GM12878 (cell line): ENCODE results near the gene ZNF436. TPM values are rescaled to one million over a fixed set of nuclear protein-coding genes. Genes with fewer than 3 reads are reported as not detected.

Experiments used
- ATAC-seq: fragments of 200-7000 bp; cut with Tn5 transposase; 3 replicates; pipeline ENCODE4 v1.9.1; 2020; ENCODE audit warnings: mild to moderate bottlenecking, moderate library complexity
- BruUV-seq: library from RNA; stranded (reverse); fragments of 400-500 nt; replicated peaks from 2 replicates; lab custom pipeline; 2021; lab: Mats Ljungman, UMichigan
- CTCF ChIA-PET: fragments of 300-600 bp; sonication (Branson Sonifier 250); formaldehyde crosslinking; extraction: SDS; loops from one replicate; lab custom pipeline; 2021; ENCODE audit warnings: inconsistent platforms; lab: Yijun Ruan, JAX
- POLR2A ChIA-PET: fragments of 350-600 bp; formaldehyde crosslinking; extraction: SDS; loops from one replicate; lab custom pipeline; 2021; ENCODE audit warnings: inconsistent platforms; lab: Charles Lee
- RAD21 ChIA-PET: fragments of 300-600 bp; sonication (Branson Sonifier 250); formaldehyde crosslinking; loops from one replicate; lab custom pipeline; 2023; ENCODE audit warnings: antibody characterized with exemption; ENCODE audit not compliant: unreplicated experiment; lab: Charles Lee
- SMC1A ChIA-PET: fragments of 300-600 bp; sonication (Branson Sonifier 250); formaldehyde crosslinking; loops from one replicate; lab custom pipeline; 2023; ENCODE audit not compliant: unreplicated experiment, uncharacterized antibody; lab: Charles Lee
- DNase-seq: peaks from one replicate; pipeline ENCODE4 v3.0.0-alpha.2; 2011; ENCODE audit warnings: low read depth, low spot score
- FAIRE-seq: peaks from 3 replicates; lab custom pipeline; 2011; peaks lifted over from hg19 to GRCh38; lab: Jason Lieb, UNC
- H2AFZ ChIP-seq: 2 replicates; pipeline ENCODE4 v1.6.0; 2011; ENCODE audit warnings: low read depth, low read length, control low read depth; ENCODE audit not compliant: control insufficient read depth
- H3K27ac ChIP-seq: 2 replicates; pipeline ENCODE4 v1.5.1; 2011; ENCODE audit warnings: control low read depth; ENCODE audit not compliant: control insufficient read depth, insufficient read depth
- H3K27me3 ChIP-seq, 2 experiments: replicated peaks in 1 of 2; 2 replicates each; pipeline versions ENCODE4 v1.6.0 to v1.6.1; 2011; ENCODE audit warnings: low read length in 1 of 2; ENCODE audit not compliant: control insufficient read depth in 2 of 2, insufficient read depth in 2 of 2
- H3K36me3 ChIP-seq, 2 experiments: 2 replicates each; pipeline ENCODE4 v1.5.1; 2011; ENCODE audit warnings: low read length in 1 of 2; ENCODE audit not compliant: control insufficient read depth in 2 of 2, insufficient read depth in 2 of 2
- H3K4me1 ChIP-seq: 2 replicates; pipeline ENCODE4 v1.6.1; 2011; ENCODE audit warnings: mild to moderate bottlenecking, low read length, moderate library complexity, mixed read lengths; ENCODE audit not compliant: control insufficient read depth, insufficient read depth
- H3K4me2 ChIP-seq: 2 replicates; pipeline ENCODE4 v1.6.0; 2011; ENCODE audit warnings: control low read depth; ENCODE audit not compliant: control insufficient read depth, insufficient read depth
- H3K4me3 ChIP-seq: fragments of 200-600 bp; sonication (generic); 2 replicates; pipeline ENCODE4 v1.5.1; 2016
- H3K79me2 ChIP-seq: 2 replicates; pipeline ENCODE4 v1.6.0; 2011; ENCODE audit warnings: low read length; ENCODE audit not compliant: control insufficient read depth, insufficient read depth
- H3K9ac ChIP-seq: 2 replicates; pipeline ENCODE4 v1.8.0; 2011; ENCODE audit warnings: low read length, control low read depth, mixed read lengths; ENCODE audit not compliant: control insufficient read depth, insufficient read depth
- H3K9me3 ChIP-seq: replicated peaks from 3 replicates; pipeline ENCODE4 v1.5.1; 2011; ENCODE audit warnings: mild to moderate bottlenecking, low read length; ENCODE audit not compliant: control insufficient read depth, insufficient read depth
- H4K20me1 ChIP-seq: 2 replicates; pipeline ENCODE4 v1.6.0; 2011; ENCODE audit not compliant: control insufficient read depth, insufficient read depth
- EZH2 ChIP-seq: IDR thresholded peaks from 2 replicates; pipeline ENCODE4 v1.6.1; 2012; ENCODE audit warnings: low read depth, mild to moderate bottlenecking, control low read depth, inconsistent platforms, low read length, borderline replicate concordance; ENCODE audit not compliant: control insufficient read depth
- IRF4 ChIP-seq: IDR thresholded peaks from 2 replicates; pipeline ENCODE4 v1.6.1; 2011; ENCODE audit warnings: low read depth, low read length
- KLF5 ChIP-seq: fragments of 450-650 bp; IDR thresholded peaks from 2 replicates; pipeline ENCODE4 v1.6.1; 2014; ENCODE audit warnings: mild to moderate bottlenecking; ENCODE audit not compliant: partially characterized antibody
- MAX ChIP-seq: IDR thresholded peaks from 2 replicates; pipeline ENCODE4 v1.6.1; 2012; ENCODE audit warnings: low read depth, low read length, improper control_type of control experiment
- MTA2 ChIP-seq: fragments of 450-650 bp; IDR thresholded peaks from 2 replicates; pipeline ENCODE4 v1.6.1; 2016; ENCODE audit warnings: low read depth, mild to moderate bottlenecking, moderate library complexity
- NFYB ChIP-seq: IDR thresholded peaks from 2 replicates; pipeline ENCODE4 v1.6.1; 2011; ENCODE audit warnings: low read depth, mild to moderate bottlenecking, low read length, improper control_type of control experiment, moderate library complexity; ENCODE audit not compliant: insufficient read depth
- NR2C1 ChIP-seq: fragments of 450-650 bp; IDR thresholded peaks from 2 replicates; pipeline ENCODE4 v1.6.1; 2017; ENCODE audit warnings: antibody characterized with exemption, mild to moderate bottlenecking, moderate library complexity
- SREBF2 ChIP-seq: IDR thresholded peaks from 2 replicates; pipeline ENCODE4 v1.6.1; 2012; ENCODE audit warnings: mild to moderate bottlenecking, low read length
- SUZ12 ChIP-seq: fragments of 200-600 bp; sonication (generic); IDR thresholded peaks from one replicate; pipeline ENCODE4 v1.6.1; 2018; ENCODE audit warnings: antibody characterized with exemption, mild to moderate bottlenecking; ENCODE audit not compliant: unreplicated experiment
- WGBS: methylation state at CpG from one replicate; pipeline ENCODE4 v1.1.6; 2016; ENCODE audit warnings: low lambda C conversion rate; ENCODE audit not compliant: insufficient replicate concordance, insufficient coverage; ENCODE audit errors: missing lambda C conversion rate; 5-methylcytosine and 5-hydroxymethylcytosine counted together
- in situ Hi-C: fragments of 300-500 bp; cut with MboI; formaldehyde crosslinking; loops from 9 replicates; pipeline ENCODE4 v1.14.3; 2018; ENCODE audit warnings: mixed read lengths
- intact Hi-C: fragments of 100-400 bp; cut with micrococcal nuclease; formaldehyde crosslinking; loops from one replicate; pipeline ENCODE4 v1.14.2; 2022; ENCODE audit not compliant: unreplicated experiment
- polyA plus RNA-seq, 11 experiments: library from polyadenylated mRNA; depleted of rRNA in 4 of 11; unstranded in 6 of 11; stranded (reverse) in 5 of 11; fragments of >200 nt; fragmentation: Nextera tagmentation in 4 of 11; fragmentation: Illumina TruSeq in 1 of 11; extraction: Ambion mirVana in 4 of 11; extraction: Trizol in 1 of 11; gene quantifications; 1 replicate in 1 of 11; 2 replicates in 10 of 11; pipeline versions ENCODE4 v1.2.1 to v1.2.3, GENCODE V29; 2011 to 2016; ENCODE audit warnings: inconsistent platforms in 2 of 11, missing spikeins in 2 of 11, low read depth in 1 of 11
- total RNA-seq, 4 experiments: library from RNA; depleted of rRNA in 3 of 4; stranded (reverse); fragments of >200 nt in 3 of 4; fragmentation: Illumina TruSeq in 1 of 4; extraction: Trizol in 1 of 4; gene quantifications; 2 replicates each; pipeline versions ENCODE4 v1.2.1 to v1.2.3, GENCODE V29; 2013 to 2021
- TF ChIP-seq, protein P1 (sequence below): fragments of 450-650 bp; formaldehyde crosslinking; IDR thresholded peaks from 2 replicates; pipeline ENCODE4 v1.5.0; 2022; ENCODE audit warnings: mild to moderate bottlenecking, missing genetic modification characterization
- TF ChIP-seq, protein P2 (sequence below): fragments of 450-650 bp; formaldehyde crosslinking; IDR thresholded peaks from 2 replicates; pipeline ENCODE4 v1.4.0; 2020; ENCODE audit warnings: mild to moderate bottlenecking, moderate library complexity

Gene ZNF436
- total and polyA plus RNA-seq, 10 of the 15 experiments (the other 5 are each of a cell fraction or from before 2014, with no cell fraction given): 0.85 to 4.7 (median 3.0) TPM

- H3K4me1 ChIP-seq: 0 out of 2 replicates have a peak, but pooled peaks cover 5% of the 10 kb centered on the region
- intact Hi-C loops: loop anchor here (5.0 kb wide), 4 partner anchors 61 to 426 kb away; partner anchors contain the start of genes HNRNPR and HTR1D
- 86% methylated on average over 4 of the region's 4 CpGs for WGBS
- H2AFZ ChIP-seq: no peak overlapping the region
- no peaks in the 10 kb centered on the region for H3K79me2 ChIP-seq
- no peak for DNase-seq
- no peak overlapping the region for H3K4me3 ChIP-seq
- ATAC-seq: no peak
- no peak for TF ChIP-seq KLF5
- no peak for TF ChIP-seq NFYB
- TF ChIP-seq, protein P1, sequence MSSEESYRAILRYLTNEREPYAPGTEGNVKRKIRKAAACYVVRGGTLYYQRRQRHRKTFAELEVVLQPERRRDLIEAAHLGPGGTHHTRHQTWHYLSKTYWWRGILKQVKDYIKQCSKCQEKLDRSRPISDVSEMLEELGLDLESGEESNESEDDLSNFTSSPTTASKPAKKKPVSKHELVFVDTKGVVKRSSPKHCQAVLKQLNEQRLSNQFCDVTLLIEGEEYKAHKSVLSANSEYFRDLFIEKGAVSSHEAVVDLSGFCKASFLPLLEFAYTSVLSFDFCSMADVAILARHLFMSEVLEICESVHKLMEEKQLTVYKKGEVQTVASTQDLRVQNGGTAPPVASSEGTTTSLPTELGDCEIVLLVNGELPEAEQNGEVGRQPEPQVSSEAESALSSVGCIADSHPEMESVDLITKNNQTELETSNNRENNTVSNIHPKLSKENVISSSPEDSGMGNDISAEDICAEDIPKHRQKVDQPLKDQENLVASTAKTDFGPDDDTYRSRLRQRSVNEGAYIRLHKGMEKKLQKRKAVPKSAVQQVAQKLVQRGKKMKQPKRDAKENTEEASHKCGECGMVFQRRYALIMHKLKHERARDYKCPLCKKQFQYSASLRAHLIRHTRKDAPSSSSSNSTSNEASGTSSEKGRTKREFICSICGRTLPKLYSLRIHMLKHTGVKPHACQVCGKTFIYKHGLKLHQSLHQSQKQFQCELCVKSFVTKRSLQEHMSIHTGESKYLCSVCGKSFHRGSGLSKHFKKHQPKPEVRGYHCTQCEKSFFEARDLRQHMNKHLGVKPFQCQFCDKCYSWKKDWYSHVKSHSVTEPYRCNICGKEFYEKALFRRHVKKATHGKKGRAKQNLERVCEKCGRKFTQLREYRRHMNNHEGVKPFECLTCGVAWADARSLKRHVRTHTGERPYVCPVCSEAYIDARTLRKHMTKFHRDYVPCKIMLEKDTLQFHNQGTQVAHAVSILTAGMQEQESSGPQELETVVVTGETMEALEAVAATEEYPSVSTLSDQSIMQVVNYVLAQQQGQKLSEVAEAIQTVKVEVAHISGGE (CRISPR knock-in tag): no peak
- TF ChIP-seq, protein P2, sequence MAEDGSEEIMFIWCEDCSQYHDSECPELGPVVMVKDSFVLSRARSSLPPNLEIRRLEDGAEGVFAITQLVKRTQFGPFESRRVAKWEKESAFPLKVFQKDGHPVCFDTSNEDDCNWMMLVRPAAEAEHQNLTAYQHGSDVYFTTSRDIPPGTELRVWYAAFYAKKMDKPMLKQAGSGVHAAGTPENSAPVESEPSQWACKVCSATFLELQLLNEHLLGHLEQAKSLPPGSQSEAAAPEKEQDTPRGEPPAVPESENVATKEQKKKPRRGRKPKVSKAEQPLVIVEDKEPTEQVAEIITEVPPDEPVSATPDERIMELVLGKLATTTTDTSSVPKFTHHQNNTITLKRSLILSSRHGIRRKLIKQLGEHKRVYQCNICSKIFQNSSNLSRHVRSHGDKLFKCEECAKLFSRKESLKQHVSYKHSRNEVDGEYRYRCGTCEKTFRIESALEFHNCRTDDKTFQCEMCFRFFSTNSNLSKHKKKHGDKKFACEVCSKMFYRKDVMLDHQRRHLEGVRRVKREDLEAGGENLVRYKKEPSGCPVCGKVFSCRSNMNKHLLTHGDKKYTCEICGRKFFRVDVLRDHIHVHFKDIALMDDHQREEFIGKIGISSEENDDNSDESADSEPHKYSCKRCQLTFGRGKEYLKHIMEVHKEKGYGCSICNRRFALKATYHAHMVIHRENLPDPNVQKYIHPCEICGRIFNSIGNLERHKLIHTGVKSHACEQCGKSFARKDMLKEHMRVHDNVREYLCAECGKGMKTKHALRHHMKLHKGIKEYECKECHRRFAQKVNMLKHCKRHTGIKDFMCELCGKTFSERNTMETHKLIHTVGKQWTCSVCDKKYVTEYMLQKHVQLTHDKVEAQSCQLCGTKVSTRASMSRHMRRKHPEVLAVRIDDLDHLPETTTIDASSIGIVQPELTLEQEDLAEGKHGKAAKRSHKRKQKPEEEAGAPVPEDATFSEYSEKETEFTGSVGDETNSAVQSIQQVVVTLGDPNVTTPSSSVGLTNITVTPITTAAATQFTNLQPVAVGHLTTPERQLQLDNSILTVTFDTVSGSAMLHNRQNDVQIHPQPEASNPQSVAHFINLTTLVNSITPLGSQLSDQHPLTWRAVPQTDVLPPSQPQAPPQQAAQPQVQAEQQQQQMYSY: no peak
- TF ChIP-seq MTA2: no peak
- TF ChIP-seq MAX: no peak
- no peak for TF ChIP-seq SREBF2
- TF ChIP-seq NR2C1: no peak
- TF ChIP-seq IRF4: no peak
- no peak for TF ChIP-seq SUZ12
- no peak for TF ChIP-seq EZH2
- TF ChIP-seq, all 136 proteins: peak for 0
- SMC1A ChIA-PET: interaction anchor here (0.6 to 2.7 kb wide), 11 partner anchors 9 to 355 kb away, joined by 3 to 11 read pairs (median 3); no protein-coding TSS in a partner anchor
- Histone ChIP-seq H3K27ac (no peak overlapping the region), H3K36me3 (no peaks in the 10 kb centered on the region), H3K9ac (no peak overlapping the region), H4K20me1 (no peaks in the 10 kb centered on the region), H3K9me3 (no peaks in the 10 kb centered on the region), H3K27me3 (peaks cover 0 to 3% of the 10 kb centered on the region in 2 experiments; a peak in 2 of 4 replicates), H3K4me2 (no peak overlapping the region; the same call in 1 of the 2 replicates)
- BruUV-seq: no TSS peak
- RAD21 ChIA-PET: interaction anchor here (1.2 to 1.3 kb wide), 2 partner anchors 59 to 219 kb away, joined by 4 read pairs; no protein-coding TSS in a partner anchor
- no peak for FAIRE-seq
- in situ Hi-C loops: no loop called here
- POLR2A ChIA-PET: no interaction called here
- CTCF ChIA-PET: interaction anchor here (0.6 to 3.1 kb wide), 21 partner anchors 9 to 682 kb away, joined by 3 to 17 read pairs (median 4); no protein-coding TSS in a partner anchor
These were observed 33.7 kb upstream of the ZNF436 start for GRCh38 chr1:23403355-23403734.
